Effector memory CD4-positive, alpha-beta T cell (primary cell): ENCODE measurements around the gene STRBP.
A peak's percentile ranks its signal among the peaks of the same experiment; 100 is the strongest.

Experiments
- DNase-seq, 3 donors: peaks; one replicate each; pipeline ENCODE4 v3.0.0-alpha.2; 2020
- H3K27ac ChIP-seq: 2 replicates; pipeline ENCODE4 v1.7.0; 2013; ENCODE audit warnings: mild to moderate bottlenecking, low read length, moderate library complexity; ENCODE audit not compliant: insufficient read depth, poor library complexity, severe bottlenecking
- H3K27me3 ChIP-seq: replicated peaks from 2 replicates; pipeline ENCODE4 v1.7.0; 2013; ENCODE audit warnings: mild to moderate bottlenecking, low read length; ENCODE audit not compliant: insufficient read depth, control insufficient read depth, poor library complexity, severe bottlenecking
- H3K36me3 ChIP-seq: 2 replicates; pipeline ENCODE4 v1.7.0; 2013; ENCODE audit warnings: mild to moderate bottlenecking, low read length, moderate library complexity; ENCODE audit not compliant: control insufficient read depth, insufficient read depth
- H3K4me1 ChIP-seq: 2 replicates; pipeline ENCODE4 v1.7.0; 2013; ENCODE audit warnings: low read length, mild to moderate bottlenecking; ENCODE audit not compliant: control insufficient read depth, insufficient read depth, poor library complexity, severe bottlenecking
- H3K4me3 ChIP-seq: 2 replicates; pipeline ENCODE4 v1.7.0; 2013; ENCODE audit warnings: low read length, low read depth, mild to moderate bottlenecking; ENCODE audit not compliant: insufficient read depth, poor library complexity, severe bottlenecking
- H3K9me3 ChIP-seq: 2 replicates; pipeline ENCODE4 v1.7.0; 2013; ENCODE audit warnings: mild to moderate bottlenecking, low read length, moderate library complexity; ENCODE audit not compliant: control insufficient read depth

STRBP gene

DNA sequence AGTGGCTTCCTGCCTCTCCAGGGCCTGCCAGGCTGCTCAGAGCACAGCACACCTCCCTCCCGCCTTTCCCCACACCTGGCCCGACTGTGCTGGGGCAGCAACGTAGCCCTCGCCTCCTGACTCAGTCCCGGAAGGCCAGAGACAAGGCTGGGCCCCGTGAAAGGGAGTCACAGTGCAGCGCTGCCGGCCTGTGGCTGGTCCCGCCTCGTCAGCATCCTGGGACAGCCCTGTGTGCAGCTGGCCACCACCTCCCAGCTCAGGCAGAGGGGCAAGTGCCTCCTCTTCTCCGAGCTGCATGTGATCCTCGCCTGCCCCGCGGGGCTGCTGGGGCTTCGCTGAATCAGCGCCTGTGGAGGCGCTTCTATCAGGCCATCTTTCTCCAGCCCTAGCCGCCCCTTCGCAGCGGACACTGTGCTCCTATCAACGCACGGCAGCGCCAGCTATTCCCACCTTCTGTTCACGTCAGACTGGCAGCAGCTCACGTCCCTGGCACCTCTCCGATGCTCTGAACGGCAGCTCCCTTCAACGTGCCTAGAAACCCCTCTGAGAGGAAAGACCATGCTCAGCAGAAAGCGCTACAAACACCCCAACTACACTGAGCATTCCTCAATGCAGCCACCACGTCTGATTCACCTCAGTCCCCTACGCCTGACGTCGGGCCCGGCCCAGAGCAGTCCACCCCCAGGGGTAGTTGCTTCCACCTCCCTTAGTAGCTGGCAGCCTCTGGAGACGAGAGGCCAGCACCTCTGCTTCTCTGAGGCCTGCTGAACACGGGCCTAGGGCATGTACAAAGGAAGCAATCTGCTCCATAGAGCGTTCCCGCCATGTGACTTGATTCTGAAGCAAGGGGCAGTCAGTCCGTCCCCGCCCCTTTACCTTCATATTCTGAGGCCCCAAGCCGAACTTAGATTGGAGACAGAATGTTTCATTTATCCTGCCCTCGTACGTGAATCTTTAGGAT, 156.1 kb downstream of the STRBP start:
- Histone ChIP-seq H3K9me3 (no peaks in the 10 kb centered on the region), H3K4me3 (no peak overlapping the region), H3K27me3 (no peaks in the 10 kb centered on the region), H3K4me1 (peaks cover 10% of the 10 kb centered on the region), H3K27ac (no peak overlapping the region), H3K36me3 (peaks cover 24% of the 10 kb centered on the region)
- DNase-seq = no peak

DNA sequence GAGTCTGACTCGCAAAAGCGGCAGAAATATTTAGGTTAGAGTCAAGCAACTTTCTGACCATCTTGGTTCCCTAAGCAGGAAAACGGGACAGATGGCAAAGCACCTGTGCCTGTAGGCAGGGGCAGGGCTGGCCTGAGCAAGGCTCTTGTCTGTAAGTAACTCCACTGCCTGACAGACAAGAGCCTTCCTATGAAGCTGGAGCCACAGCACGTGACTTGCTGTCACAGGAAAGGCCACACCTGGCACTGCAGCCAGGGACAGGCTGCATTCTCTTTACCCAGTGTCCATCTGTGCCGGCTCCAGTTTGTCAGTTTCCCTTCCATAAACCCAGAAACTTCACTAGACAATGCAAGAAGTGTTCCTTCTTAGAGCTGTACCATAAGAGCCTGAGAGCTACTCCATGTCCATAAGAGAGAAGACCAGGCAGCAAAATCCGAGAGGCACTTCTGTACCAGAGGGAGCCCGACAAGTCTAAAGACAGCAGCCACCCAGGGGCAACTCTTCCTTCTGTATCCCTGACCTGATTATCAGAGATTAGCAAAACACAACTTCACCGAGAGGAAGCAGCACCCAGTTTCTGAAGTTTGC, 156.9 kb downstream of the STRBP start:
- Histone ChIP-seq H3K27ac (peak overlapping the region; percentile 39), H3K9me3 (no peaks in the 10 kb centered on the region), H3K27me3 (no peaks in the 10 kb centered on the region), H3K4me1 (peaks cover 10% of the 10 kb centered on the region), H3K36me3 (peaks cover 24% of the 10 kb centered on the region), H3K4me3 (no peak overlapping the region)
- no peak for DNase-seq

DNA sequence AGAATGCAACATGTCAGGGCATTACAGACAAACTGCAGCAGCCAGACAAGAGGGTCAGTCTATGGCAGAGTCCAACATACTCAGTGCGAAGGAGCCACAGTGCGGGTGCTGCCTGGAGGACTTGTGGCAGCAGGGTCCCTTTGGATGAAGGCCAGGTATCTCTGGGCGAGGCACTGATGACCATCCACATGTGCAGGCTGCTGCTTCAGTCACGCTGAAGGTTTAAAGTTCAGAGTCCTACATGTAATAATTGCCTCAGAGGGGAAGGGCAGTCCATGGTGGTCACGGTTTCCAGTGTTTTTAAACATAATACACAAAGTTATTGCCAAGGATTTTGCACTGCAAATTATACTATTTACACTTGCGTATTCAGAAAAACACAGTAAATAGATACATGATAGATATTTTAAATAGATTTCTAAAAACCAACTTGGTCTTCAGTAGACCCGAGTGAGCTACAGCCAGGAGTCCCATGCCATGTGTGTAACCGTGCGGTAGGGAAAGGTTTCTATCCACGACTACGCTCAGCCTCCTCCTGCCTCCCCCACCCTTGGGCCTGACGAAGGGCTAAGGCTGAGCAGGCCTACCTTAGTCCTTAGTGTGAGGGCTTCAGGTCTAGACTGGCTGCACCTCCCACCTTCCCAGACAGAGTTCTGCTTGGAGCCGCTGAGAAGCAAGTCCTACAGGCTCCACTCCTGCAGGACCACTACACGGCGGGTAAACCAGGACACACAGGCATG, 158.7 kb downstream of the STRBP start:
- Histone ChIP-seq H3K27ac (no peak overlapping the region), H3K4me1 (peaks cover 10% of the 10 kb centered on the region), H3K4me3 (no peak overlapping the region), H3K9me3 (no peaks in the 10 kb centered on the region), H3K27me3 (no peaks in the 10 kb centered on the region), H3K36me3 (peaks cover 24% of the 10 kb centered on the region)
- no peak for DNase-seq

DNA sequence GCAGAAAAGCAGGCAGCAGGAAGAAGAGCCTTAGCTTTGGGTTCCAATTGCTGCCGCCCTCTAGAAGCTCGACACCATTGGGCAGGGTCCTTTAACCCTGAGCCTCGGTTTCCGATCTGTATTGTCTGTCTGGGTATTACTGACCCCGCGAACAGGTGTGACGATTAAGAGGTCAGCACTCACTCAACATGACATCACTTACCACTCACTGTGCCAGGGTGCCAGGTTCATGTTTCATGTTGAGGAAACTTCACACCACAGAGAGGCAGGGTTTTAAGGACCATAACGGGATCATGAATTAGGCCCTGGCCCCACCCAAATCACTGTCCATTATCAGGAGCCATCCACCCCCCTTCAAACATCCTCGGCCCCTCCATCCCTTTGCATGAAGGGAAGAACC, 159.4 kb downstream of the STRBP start:
- Histone ChIP-seq H3K27ac (no peak overlapping the region), H3K9me3 (no peaks in the 10 kb centered on the region), H3K27me3 (no peaks in the 10 kb centered on the region), H3K4me1 (peaks cover 10% of the 10 kb centered on the region), H3K36me3 (peaks cover 24% of the 10 kb centered on the region), H3K4me3 (no peak overlapping the region)
- no peak for DNase-seq

DNA sequence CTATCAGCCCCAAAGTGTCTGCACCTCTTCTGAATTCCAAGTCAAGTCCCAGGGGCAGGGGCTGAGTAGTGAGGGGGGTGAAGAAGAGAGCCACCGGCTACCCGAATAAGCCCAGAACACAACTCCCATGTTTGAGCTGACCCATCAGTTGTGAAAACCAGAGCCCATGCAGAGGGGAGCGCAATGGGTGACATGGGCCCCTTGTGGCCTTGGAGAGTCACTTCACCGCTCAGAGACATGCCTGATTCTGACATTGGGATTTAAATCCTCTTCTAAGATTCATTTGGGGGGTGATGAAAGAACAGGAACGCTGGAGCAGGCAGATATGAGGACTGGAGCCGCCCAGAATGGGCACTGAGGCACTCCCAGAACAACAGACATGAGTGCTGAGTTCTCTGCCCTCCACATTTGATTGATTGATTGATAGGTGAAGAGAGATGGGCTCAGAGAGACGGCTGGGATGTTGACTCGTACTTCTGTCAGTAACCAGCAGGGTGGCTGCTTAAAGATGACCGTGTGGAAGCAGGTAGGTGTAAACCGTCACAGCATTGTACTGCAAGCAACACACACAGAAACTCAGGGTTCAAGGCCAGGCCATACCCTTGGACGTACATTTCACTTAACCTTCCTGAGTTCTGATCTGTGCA, 160.6 kb downstream of the STRBP start:
- no peaks in the 10 kb centered on the region for H3K9me3 ChIP-seq
- DNase-seq = no peak
- H3K4me1 ChIP-seq = peaks cover 10% of the 10 kb centered on the region
- peaks cover 30% of the 10 kb centered on the region for H3K36me3 ChIP-seq
- no peak overlapping the region for H3K27ac ChIP-seq
- no peaks in the 10 kb centered on the region for H3K27me3 ChIP-seq
- H3K4me3 ChIP-seq = no peak overlapping the region

DNA sequence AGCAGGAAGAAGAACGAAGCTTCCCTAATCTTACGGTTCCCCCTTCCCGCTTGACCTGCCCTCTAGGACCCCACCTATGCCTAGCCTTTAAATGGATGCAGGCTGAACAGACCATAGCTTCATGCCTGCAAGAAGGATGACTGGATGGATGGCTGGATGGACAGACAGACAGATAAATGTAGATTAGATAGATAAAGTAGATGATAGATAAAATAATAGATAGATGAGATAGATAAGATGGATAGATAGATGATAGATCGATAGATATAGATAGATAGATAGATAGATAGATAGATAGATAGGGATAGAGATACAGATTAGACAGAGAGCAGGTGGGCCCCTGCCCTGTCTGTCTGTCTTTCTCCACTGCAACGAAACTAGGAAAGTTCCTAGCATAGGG, 162.9 kb downstream of the STRBP start:
- Histone ChIP-seq H3K27ac (no peak overlapping the region), H3K4me1 (no peaks in the 10 kb centered on the region), H3K36me3 (peaks cover 44% of the 10 kb centered on the region), H3K9me3 (no peaks in the 10 kb centered on the region), H3K27me3 (no peaks in the 10 kb centered on the region), H3K4me3 (no peak overlapping the region)
- no peak for DNase-seq

DNA sequence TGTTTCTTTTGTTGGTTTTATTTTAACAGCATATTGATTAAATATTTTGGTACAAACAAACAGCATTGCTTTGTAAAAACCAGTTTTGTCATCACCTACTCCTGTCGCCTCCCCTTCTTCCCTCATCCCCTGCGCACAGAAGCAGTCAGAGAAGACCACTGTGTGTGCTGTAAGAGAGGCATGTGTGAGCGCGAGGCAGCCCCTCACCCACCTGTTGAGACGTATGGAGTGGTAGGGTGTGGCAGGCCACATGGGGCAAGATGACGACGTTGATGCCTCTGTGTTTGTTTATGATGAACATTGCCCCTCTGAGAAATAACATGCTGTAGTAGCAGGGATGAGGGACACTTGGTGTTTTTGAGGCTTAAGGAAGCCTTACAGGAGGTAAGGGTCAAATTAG, 163.6 kb downstream of the STRBP start:
- H3K27ac ChIP-seq = no peak overlapping the region
- peaks cover 39% of the 10 kb centered on the region for H3K36me3 ChIP-seq
- no peaks in the 10 kb centered on the region for H3K27me3 ChIP-seq
- no peak for DNase-seq
- H3K9me3 ChIP-seq = no peaks in the 10 kb centered on the region
- no peaks in the 10 kb centered on the region for H3K4me1 ChIP-seq
- H3K4me3 ChIP-seq = no peak overlapping the region

DNA sequence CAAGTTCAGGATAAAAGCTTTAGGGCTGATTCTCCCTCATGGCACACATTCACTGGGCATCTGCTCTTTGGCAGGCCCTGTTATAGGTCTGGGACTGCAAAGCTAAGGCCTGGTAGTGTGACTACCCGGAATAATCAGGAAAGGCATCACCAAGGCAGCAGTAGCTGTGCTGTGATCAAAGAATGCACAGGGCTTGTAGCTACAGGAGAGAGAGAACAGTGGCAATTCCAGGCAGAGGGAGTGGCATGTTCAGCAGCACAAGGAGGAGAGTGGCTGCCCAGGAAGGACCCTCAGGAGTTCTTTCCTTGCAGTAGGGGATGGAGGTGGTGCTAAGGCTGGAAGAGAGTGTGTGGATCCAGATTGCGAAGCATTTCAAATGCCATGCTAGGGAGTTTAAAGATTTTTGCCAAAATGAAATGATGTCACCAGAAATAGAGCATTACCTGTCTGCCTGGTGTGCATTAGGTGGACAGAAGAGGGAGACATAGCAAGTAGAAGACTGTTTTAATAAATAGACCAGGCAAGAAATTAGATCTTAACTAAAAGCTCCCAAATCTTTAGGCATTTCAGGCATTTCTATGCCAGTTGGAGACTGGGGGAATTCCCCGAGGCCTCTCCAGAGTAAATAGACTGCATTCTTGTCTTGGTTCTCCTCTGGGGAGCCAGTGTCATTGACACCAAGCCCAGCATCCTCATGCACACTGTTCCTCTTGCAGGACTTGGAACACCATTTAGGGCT, 165.8 kb downstream of the STRBP start:
- no peaks in the 10 kb centered on the region for H3K27me3 ChIP-seq
- H3K4me3 ChIP-seq = no peak overlapping the region
- no peak for DNase-seq
- H3K4me1 ChIP-seq = no peaks in the 10 kb centered on the region
- no peak overlapping the region for H3K27ac ChIP-seq
- H3K9me3 ChIP-seq = no peaks in the 10 kb centered on the region
- H3K36me3 ChIP-seq = peaks cover 40% of the 10 kb centered on the region

DNA sequence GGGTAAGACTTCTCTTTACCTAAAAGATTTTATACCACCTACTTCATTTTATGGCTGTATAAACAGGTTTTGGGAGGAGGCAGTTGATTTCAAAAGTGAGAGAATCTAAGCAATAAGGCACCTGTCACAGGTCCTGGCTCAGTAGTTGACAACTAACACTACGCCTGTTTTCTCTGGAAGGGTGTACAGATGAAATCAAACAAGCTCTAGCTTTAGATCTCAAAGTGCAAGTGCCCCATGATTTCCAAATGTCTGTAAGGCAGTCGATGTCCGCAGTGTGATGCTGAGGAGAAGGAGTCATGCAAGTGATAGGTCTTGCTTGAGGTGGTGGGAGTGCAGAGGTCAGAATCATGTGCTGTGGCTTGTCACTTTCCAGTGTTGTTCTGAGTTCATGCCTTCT, 168.8 kb downstream of the STRBP start:
- H3K4me3 ChIP-seq = no peak overlapping the region
- peaks cover 49% of the 10 kb centered on the region for H3K36me3 ChIP-seq
- H3K27ac ChIP-seq = no peak overlapping the region

More for the DNA sequence above, 168.8 kb downstream of the STRBP start:
- Histone ChIP-seq H3K9me3 (no peaks in the 10 kb centered on the region), H3K27me3 (no peaks in the 10 kb centered on the region), H3K4me1 (no peaks in the 10 kb centered on the region)
- no peak for DNase-seq
